NCI-H2029 (cell line): ENCODE measurements around the gene ZNF71.
A peak's percentile ranks its signal among the peaks of the same experiment; 100 is the strongest.

Experiments
- DNase-seq: peaks from one replicate; lab custom pipeline; 2025; lab: John Stamatoyannopoulos, UW

Gene ZNF71

GRCh38 chr19:56594783-56595547, at the start of gene ZNF71:
Gene ZNF71 (plus strand): TSS chr19:56595302. CDS start chr19:56601559, 6,257 bp downstream.
- DNase-seq = peak; percentile 83

- DNase-seq = no peak
Measured at GRCh38 chr19:56547535-56547934, 47.6 kb upstream of the ZNF71 start.

GRCh38 chr19:56554272-56554869, 40.7 kb upstream of the ZNF71 start:
- DNase-seq = no peak

GRCh38 chr19:56562766-56563165, 32.3 kb upstream of the ZNF71 start:
- no peak for DNase-seq

- no peak for DNase-seq
Measured at GRCh38 chr19:56566904-56567273, 28.2 kb upstream of the ZNF71 start.

- peak; percentile 83 for DNase-seq
Measured at GRCh38 chr19:56567274-56568120, 27.6 kb upstream of the ZNF71 start, which contains the start of gene ZNF470. Gene ZNF470 (plus strand): TSS chr19:56567468. CDS start chr19:56570312, 2,844 bp downstream.

- no peak for DNase-seq
Measured at GRCh38 chr19:56572589-56572988, 22.5 kb upstream of the ZNF71 start.

GRCh38 chr19:56573914-56574313, 21.2 kb upstream of the ZNF71 start:
- DNase-seq = no peak

GRCh38 chr19:56577719-56578602, 17.1 kb upstream of the ZNF71 start:
- no peak for DNase-seq

- DNase-seq = no peak
Measured at GRCh38 chr19:56594446-56594782, 688 bp upstream of the ZNF71 start.

- no peak for DNase-seq
Measured at GRCh38 chr19:56595548-56595899, 422 bp downstream of the ZNF71 start.

- no peak for DNase-seq
Measured at GRCh38 chr19:56596676-56597075, 1.6 kb downstream of the ZNF71 start.

GRCh38 chr19:56597696-56598095, 2.6 kb downstream of the ZNF71 start:
- no peak for DNase-seq

GRCh38 chr19:56601375-56601774, 6.3 kb downstream of the ZNF71 start:
- DNase-seq = no peak

GRCh38 chr19:56603829-56604228, 8.7 kb downstream of the ZNF71 start:
- DNase-seq = no peak

GRCh38 chr19:56608274-56608964, 13.3 kb downstream of the ZNF71 start:
- DNase-seq = no peak

- no peak for DNase-seq
Measured at GRCh38 chr19:56611288-56611687, 16.2 kb downstream of the ZNF71 start.

GRCh38 chr19:56612737-56613136, 17.6 kb downstream of the ZNF71 start:
- no peak for DNase-seq

- DNase-seq = no peak
Measured at GRCh38 chr19:56613639-56614038, 18.5 kb downstream of the ZNF71 start.

GRCh38 chr19:56617531-56617930, 22.4 kb downstream of the ZNF71 start:
- no peak for DNase-seq

GRCh38 chr19:56619121-56619520, 24.0 kb downstream of the ZNF71 start:
- no peak for DNase-seq
